SH-SY5Y (cell line): Measurements from ENCODE around the gene FXYD7.

Experiments
- GATA2 ChIP-seq: IDR thresholded peaks from 2 replicates; pipeline ENCODE4 v1.6.1; 2011; ENCODE audit warnings: mild to moderate bottlenecking, low read depth, low read length
- GATA3 ChIP-seq: IDR thresholded peaks from 2 replicates; pipeline ENCODE4 v1.6.1; 2011; ENCODE audit warnings: low read depth, mild to moderate bottlenecking, low read length, moderate library complexity

DNA sequence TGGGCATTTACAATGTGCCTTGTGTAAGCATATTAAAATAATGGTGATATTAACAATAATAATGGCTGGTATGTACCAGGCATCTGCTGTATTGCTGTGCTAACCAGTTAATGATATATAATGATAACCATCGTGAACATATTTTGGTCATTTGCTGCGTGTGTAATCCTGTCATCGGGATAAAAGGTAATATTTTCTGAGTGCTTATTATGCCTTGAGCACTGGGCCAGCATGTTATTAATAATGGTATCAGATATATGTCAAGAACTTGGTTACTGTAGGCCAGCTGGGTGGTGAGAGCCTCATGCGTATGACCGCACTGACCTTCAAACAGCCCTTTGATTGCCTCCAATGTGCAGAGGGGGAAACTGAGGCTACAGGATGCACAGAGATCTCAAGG lies 49.6 kb upstream of the FXYD7 start:
- no peak; the same call in 1 of the 2 replicates for TF ChIP-seq GATA3
- 0 out of 2 replicates have a peak, but pooled peaks have one; percentile 35 for TF ChIP-seq GATA2
